ENCODE data around the gene PRICKLE2.

PRICKLE2 gene

GRCh38 chr3:64125561-64125960 lies 99.7 kb downstream of the PRICKLE2 start:
- DNase-seq: no peak

GRCh38 chr3:64123931-64124330 lies 101.3 kb downstream of the PRICKLE2 start:
- no peak for DNase-seq

- no peak for DNase-seq
Observed at GRCh38 chr3:64122476-64122875, 102.8 kb downstream of the PRICKLE2 start.

GRCh38 chr3:64121750-64122311 lies 103.4 kb downstream of the PRICKLE2 start:
- no peak for DNase-seq

GRCh38 chr3:64120876-64121275 lies 104.4 kb downstream of the PRICKLE2 start:
- no peak for DNase-seq

GRCh38 chr3:64117483-64117882 lies 107.8 kb downstream of the PRICKLE2 start:
- DNase-seq: no peak

GRCh38 chr3:64114651-64115050 lies 110.6 kb downstream of the PRICKLE2 start:
- no peak for DNase-seq

GRCh38 chr3:64111872-64112271 lies 113.4 kb downstream of the PRICKLE2 start:
- no peak for DNase-seq

GRCh38 chr3:64111083-64111482 lies 114.2 kb downstream of the PRICKLE2 start:
- DNase-seq: no peak

GRCh38 chr3:64110071-64110470 lies 115.2 kb downstream of the PRICKLE2 start:
- no peak for DNase-seq

- DNase-seq: no peak
Observed at GRCh38 chr3:64109438-64109837, 115.8 kb downstream of the PRICKLE2 start.

- no peak for DNase-seq
Observed at GRCh38 chr3:64108784-64109317, 116.4 kb downstream of the PRICKLE2 start.

- DNase-seq: no peak
Observed at GRCh38 chr3:64108231-64108630, 117.0 kb downstream of the PRICKLE2 start.

- DNase-seq: no peak
Observed at GRCh38 chr3:64107190-64107589, 118.1 kb downstream of the PRICKLE2 start.

GRCh38 chr3:64105816-64106215 lies 119.5 kb downstream of the PRICKLE2 start:
- no peak for DNase-seq

- no peak for DNase-seq
Observed at GRCh38 chr3:64104691-64105111, 120.6 kb downstream of the PRICKLE2 start.

GRCh38 chr3:64104006-64104405 lies 121.3 kb downstream of the PRICKLE2 start:
- no peak for DNase-seq

GRCh38 chr3:64103131-64103530 lies 122.1 kb downstream of the PRICKLE2 start:
- no peak for DNase-seq

GRCh38 chr3:64102147-64102546 lies 123.1 kb downstream of the PRICKLE2 start:
- no peak for DNase-seq

GRCh38 chr3:64099316-64099715 lies 126.0 kb downstream of the PRICKLE2 start:
- no peak for DNase-seq

- DNase-seq: no peak
Observed at GRCh38 chr3:64098670-64099069, 126.6 kb downstream of the PRICKLE2 start.

GRCh38 chr3:64097920-64098319 lies 127.3 kb downstream of the PRICKLE2 start:
- no peak for DNase-seq

GRCh38 chr3:64095802-64096201 lies 129.5 kb downstream of the PRICKLE2 start:
- no peak for DNase-seq

- DNase-seq: no peak
Observed at GRCh38 chr3:64094713-64095079, 130.6 kb downstream of the PRICKLE2 start.

Measured in activated effector memory CD4-positive, alpha-beta T cell treated with Interleukin-2 at 50 U/mL for 16 hours (primary cell).